IMR-90 (cell line): ENCODE measurements around the gene ACOX2. TPM values are rescaled to one million over a fixed set of nuclear protein-coding genes. Genes with fewer than 3 reads are reported as not detected.

Experiments
- ATAC-seq: fragments of 200-7000 bp; cut with Tn5 transposase; 2 replicates; pipeline ENCODE4 v1.9.1; 2020; ENCODE audit warnings: low read depth, mild to moderate bottlenecking, moderate library complexity
- BruUV-seq: library from RNA; stranded (reverse); fragments of 400-500 nt; replicated peaks from 2 replicates; lab custom pipeline; 2021; lab: Mats Ljungman, UMichigan
- CTCF ChIA-PET: fragments of 300-600 bp; formaldehyde crosslinking; extraction: SDS; loops from one replicate; lab custom pipeline; 2021; ENCODE audit warnings: antibody characterized with exemption; lab: Yijun Ruan, JAX
- POLR2A ChIA-PET: fragments of 300-600 bp; sonication (Branson Sonifier 250); formaldehyde crosslinking; loops from one replicate; lab custom pipeline; 2022; ENCODE audit warnings: antibody characterized with exemption; ENCODE audit not compliant: unreplicated experiment; lab: Charles Lee
- DNase-seq: peaks from one replicate; pipeline ENCODE4 v3.0.0; 2013
- H2AFZ ChIP-seq: replicated peaks from 2 replicates; pipeline ENCODE3; 2013; ENCODE audit warnings: low read length, mild to moderate bottlenecking; ENCODE audit not compliant: poor library complexity
- H2AK5ac ChIP-seq: 2 replicates; pipeline ENCODE4 v1.6.1; 2013; ENCODE audit warnings: low read depth, low read length, inconsistent platforms
- H2AK9ac ChIP-seq: replicated peaks from 2 replicates; pipeline ENCODE3; 2013; ENCODE audit warnings: mild to moderate bottlenecking, low read depth, low read length, moderate library complexity; ENCODE audit not compliant: poor library complexity
- H2BK120ac ChIP-seq: 2 replicates; pipeline ENCODE4 v1.6.1; 2013; ENCODE audit warnings: low read depth, low read length, inconsistent platforms
- H2BK15ac ChIP-seq: 3 replicates; pipeline ENCODE4 v1.6.1; 2013; ENCODE audit warnings: low read depth, low read length, inconsistent platforms
- H2BK20ac ChIP-seq: 2 replicates; pipeline ENCODE4 v1.6.1; 2013; ENCODE audit warnings: low read depth, mild to moderate bottlenecking, inconsistent platforms, low read length, moderate library complexity
- H2BK5ac ChIP-seq: 2 replicates; pipeline ENCODE4 v1.6.1; 2013; ENCODE audit warnings: mild to moderate bottlenecking, low read depth, low read length, inconsistent platforms; ENCODE audit not compliant: poor library complexity, severe bottlenecking
- H3K14ac ChIP-seq: replicated peaks from 2 replicates; pipeline ENCODE4 v1.6.1; 2013; ENCODE audit warnings: low read depth, low read length, inconsistent platforms
- H3K18ac ChIP-seq: 2 replicates; pipeline ENCODE4 v1.6.1; 2013; ENCODE audit warnings: low read depth, low read length, control low read depth
- H3K23ac ChIP-seq: 2 replicates; pipeline ENCODE4 v1.6.1; 2013; ENCODE audit warnings: low read depth, low read length, inconsistent platforms
- H3K27ac ChIP-seq: 2 replicates; pipeline ENCODE4 v1.5.1; 2013; ENCODE audit warnings: mild to moderate bottlenecking, control low read depth, low read length; ENCODE audit not compliant: insufficient read depth
- H3K27me3 ChIP-seq: 2 replicates; pipeline ENCODE4 v1.6.1; 2013; ENCODE audit warnings: low read length; ENCODE audit not compliant: control insufficient read depth, insufficient read depth
- H3K36me3 ChIP-seq: 2 replicates; pipeline ENCODE4 v1.6.1; 2013; ENCODE audit warnings: low read length, mixed read lengths; ENCODE audit not compliant: control insufficient read depth, insufficient read depth
- H3K4ac ChIP-seq: 2 replicates; pipeline ENCODE4 v1.6.1; 2013; ENCODE audit warnings: low read depth, low read length, inconsistent platforms
- H3K4me1 ChIP-seq: 2 replicates; pipeline ENCODE4 v1.6.1; 2013; ENCODE audit warnings: low read length, mixed read lengths; ENCODE audit not compliant: control insufficient read depth, insufficient read depth
- H3K4me2 ChIP-seq: 2 replicates; pipeline ENCODE4 v1.6.1; 2013; ENCODE audit warnings: low read depth, mild to moderate bottlenecking, control low read depth, low read length, moderate library complexity
- H3K4me3 ChIP-seq: 2 replicates; pipeline ENCODE4 v1.5.1; 2013; ENCODE audit warnings: low read depth, mild to moderate bottlenecking, control low read depth, low read length, moderate library complexity; ENCODE audit not compliant: insufficient read depth
- H3K56ac ChIP-seq: 2 replicates; pipeline ENCODE4 v1.6.1; 2013; ENCODE audit warnings: low read length, inconsistent platforms; ENCODE audit not compliant: insufficient read depth; ENCODE audit errors: extremely low read depth
- H3K79me1 ChIP-seq, 2 experiments: 2 replicates each; pipeline ENCODE4 v1.6.1; 2013; ENCODE audit warnings: low read length in 2 of 2, inconsistent platforms in 1 of 2, low read depth in 1 of 2
- H3K9ac ChIP-seq: 2 replicates; pipeline ENCODE4 v1.6.1; 2013; ENCODE audit warnings: low read depth, low read length, control low read depth
- H3K9me1 ChIP-seq: 2 replicates; pipeline ENCODE4 v1.6.1; 2013; ENCODE audit warnings: low read length, inconsistent platforms; ENCODE audit not compliant: insufficient read depth
- H3K9me3 ChIP-seq: 2 replicates; pipeline ENCODE4 v1.6.1; 2013; ENCODE audit warnings: low read length; ENCODE audit not compliant: control insufficient read depth, insufficient read depth
- H4K20me1 ChIP-seq: 2 replicates; pipeline ENCODE4 v1.6.1; 2013; ENCODE audit warnings: low read length, inconsistent platforms; ENCODE audit not compliant: insufficient read depth
- H4K5ac ChIP-seq: 2 replicates; pipeline ENCODE4 v1.6.1; 2013; ENCODE audit warnings: mild to moderate bottlenecking, low read depth, low read length, control low read depth
- H4K8ac ChIP-seq, 2 experiments: 2 replicates each; pipeline ENCODE4 v1.6.1; 2013; ENCODE audit warnings: low read depth in 2 of 2, low read length in 2 of 2, control low read depth in 1 of 2, inconsistent platforms in 1 of 2
- H4K91ac ChIP-seq: 2 replicates; pipeline ENCODE4 v1.6.1; 2013; ENCODE audit warnings: low read depth, low read length, inconsistent platforms; ENCODE audit not compliant: insufficient read depth
- CHD1 ChIP-seq: IDR thresholded peaks from 2 replicates; pipeline ENCODE4 v1.6.1; 2012; ENCODE audit warnings: low read depth, low read length, improper control_type of control experiment
- CTCF ChIP-seq: conservative IDR thresholded peaks from 2 replicates; pipeline ENCODE4 v1.5.1; 2012; ENCODE audit warnings: mild to moderate bottlenecking, low read depth, low read length, improper control_type of control experiment
- FOS ChIP-seq: fragments of 150-350 bp; IDR thresholded peaks from 2 replicates; pipeline ENCODE4 v1.6.1; 2016; ENCODE audit warnings: low read depth, low read length
- MAFK ChIP-seq: IDR thresholded peaks from 2 replicates; pipeline ENCODE4 v1.6.1; 2012; ENCODE audit warnings: low read depth, low read length, improper control_type of control experiment
- MAZ ChIP-seq: IDR thresholded peaks from 2 replicates; pipeline ENCODE4 v1.6.1; 2012; ENCODE audit warnings: low read depth, mild to moderate bottlenecking, low read length, improper control_type of control experiment, moderate library complexity, borderline replicate concordance
- NFE2L2 ChIP-seq: fragments of 150-350 bp; IDR thresholded peaks from 2 replicates; pipeline ENCODE4 v1.6.1; 2016; ENCODE audit warnings: low read depth, mild to moderate bottlenecking, low read length
- RAD21 ChIP-seq: IDR thresholded peaks from 2 replicates; pipeline ENCODE4 v1.6.1; 2012; ENCODE audit warnings: low read length, improper control_type of control experiment
- RCOR1 ChIP-seq: IDR thresholded peaks from 2 replicates; pipeline ENCODE4 v1.6.1; 2012; ENCODE audit warnings: mild to moderate bottlenecking, low read length, improper control_type of control experiment; ENCODE audit not compliant: insufficient replicate concordance
- RFX5 ChIP-seq: IDR thresholded peaks from 2 replicates; pipeline ENCODE4 v1.8.0; 2012; ENCODE audit warnings: low read depth, mild to moderate bottlenecking, low read length, moderate library complexity
- SMC3 ChIP-seq: fragments of 150-350 bp; IDR thresholded peaks from 2 replicates; pipeline ENCODE4 v1.6.1; 2016; ENCODE audit warnings: low read depth, mild to moderate bottlenecking, antibody characterized with exemption, low read length, moderate library complexity
- USF2 ChIP-seq: fragments of 150-350 bp; IDR thresholded peaks from 2 replicates; pipeline ENCODE4 v1.6.1; 2017; ENCODE audit warnings: mild to moderate bottlenecking, antibody characterized with exemption, low read length, low read depth
- WGBS, 2 experiments: methylation state at CpG; one replicate each; pipeline versions ENCODE4 v1.1.5 to v1.1.7; 2013; ENCODE audit warnings: missing lambda C conversion rate in 2 of 2; ENCODE audit not compliant: insufficient read length in 1 of 2; ENCODE audit errors: extremely low coverage in 2 of 2; 5-methylcytosine and 5-hydroxymethylcytosine counted together
- dilution Hi-C: fragments of 300-500 bp; cut with HindIII; formaldehyde crosslinking; loops from one replicate; pipeline ENCODE4 v1.14.3; 2018; ENCODE audit warnings: low sequenced_read_pairs; ENCODE audit not compliant: unreplicated experiment
- in situ Hi-C: fragments of 300-500 bp; cut with MboI; formaldehyde crosslinking; loops from 3 replicates; pipeline ENCODE4 v1.14.3; 2019; ENCODE audit warnings: low sequenced_read_pairs, inconsistent platforms, mixed read lengths
- intact Hi-C: fragments of 100-400 bp; cut with micrococcal nuclease; formaldehyde crosslinking; loops from 2 replicates; pipeline ENCODE4 v1.10.0; 2022
- polyA plus RNA-seq, 3 experiments: library from polyadenylated mRNA; depleted of rRNA; stranded (reverse); fragments of >200 nt; gene quantifications; 2 replicates each; pipeline ENCODE4 v1.2.3, GENCODE V29; 2012; ENCODE audit warnings: low replicate concordance in 1 of 3
- total RNA-seq: library from RNA; depleted of rRNA; stranded (reverse); fragments of >200 nt; gene quantifications from 2 replicates; pipeline ENCODE4 v1.2.3, GENCODE V29; 2012

ACOX2 gene
- total and polyA plus RNA-seq, 2 of the 4 experiments (the other 2 are of a cell fraction) = 15.6 to 32.9 TPM

- Histone ChIP-seq H3K79me1 (no peaks in the 10 kb centered on the region), H3K27me3 (peaks cover 20% of the 10 kb centered on the region), H3K4ac (no peak overlapping the region), H3K27ac (no peak overlapping the region), H3K36me3 (no peaks in the 10 kb centered on the region), H3K4me1 (no peaks in the 10 kb centered on the region; the same call in 1 of the 2 replicates), H4K91ac (no peak overlapping the region), H2AK5ac (no peak overlapping the region), H4K5ac (no peak overlapping the region), H4K8ac (no peak overlapping the region), H2BK20ac (no peak overlapping the region), H4K20me1 (no peaks in the 10 kb centered on the region), H2AK9ac (no peak overlapping the region), H2BK5ac (no peak overlapping the region), H2BK120ac (no peak overlapping the region), H3K9me1 (no peaks in the 10 kb centered on the region), H3K4me2 (no peak overlapping the region), H3K4me3 (no peak overlapping the region), H3K56ac (no peak overlapping the region), H3K9ac (no peak overlapping the region), H3K23ac (no peak overlapping the region), H3K18ac (no peak overlapping the region), H2BK15ac (no peak overlapping the region), H2AFZ (no peak overlapping the region), H3K14ac (no peak overlapping the region), H3K9me3 (peaks cover 5% of the 10 kb centered on the region; the same call in 1 of the 2 replicates)
- BruUV-seq = no TSS peak
- WGBS, 2 experiments = no CpG with 5 or more reads among the region's 8 CpGs
- no peak for DNase-seq
- intact Hi-C loops = no loop called here
- ATAC-seq = no peak
- TF ChIP-seq RCOR1 (no peak), CHD1 (no peak), NFE2L2 (no peak), MAZ (no peak), SMC3 (no peak), RAD21 (no peak), MAFK (no peak), FOS (no peak), CTCF (no peak), RFX5 (no peak), USF2 (no peak)
- ChIA-PET POLR2A (no interaction called here), CTCF (no interaction called here)
- in situ Hi-C loops = no loop called here
- dilution Hi-C loops = no loop called here
Measured at GRCh38 chr3:58575971-58576652, 39.1 kb upstream of the ACOX2 start.
